Measurements from ENCODE around the gene CHN2.

CHN2 gene

GRCh38 chr7:29265208-29265923 lies 70.8 kb downstream of the CHN2 start:
- Histone ChIP-seq H3K4me1 (ENCODE audit: control insufficient read depth in 5 of 5, insufficient read depth in 5 of 5, low read length in 5 of 5) (peaks cover 0 to 13% (median 4%) of the 10 kb centered on the region in 5 donors), H3K27me3 (ENCODE audit: control insufficient read depth in 5 of 5, insufficient read depth in 4 of 5, low read length in 5 of 5) (no peaks in the 10 kb centered on the region), H3K4me3 (ENCODE audit: low read depth in 1 of 5, low read length in 5 of 5) (no peak overlapping the region), H3K9ac (ENCODE audit: low read length in 5 of 5) (no peak overlapping the region), H3K36me3 (ENCODE audit: control insufficient read depth in 5 of 5, insufficient read depth in 5 of 5, low read length in 5 of 5) (no peaks in the 10 kb centered on the region), H3K9me3 (ENCODE audit: control insufficient read depth in 5 of 5, low read length in 5 of 5) (no peaks in the 10 kb centered on the region), H3K27ac (ENCODE audit: low read depth, low read length) (no peak overlapping the region)

GRCh38 chr7:29269935-29270334 lies 75.4 kb downstream of the CHN2 start:
- Histone ChIP-seq H3K4me1 (ENCODE audit: control insufficient read depth in 5 of 5, insufficient read depth in 5 of 5, low read length in 5 of 5) (peaks cover 0 to 13% (median 4%) of the 10 kb centered on the region in 5 donors), H3K9me3 (ENCODE audit: control insufficient read depth in 5 of 5, low read length in 5 of 5) (no peaks in the 10 kb centered on the region), H3K36me3 (ENCODE audit: control insufficient read depth in 5 of 5, insufficient read depth in 5 of 5, low read length in 5 of 5) (no peaks in the 10 kb centered on the region), H3K27me3 (ENCODE audit: control insufficient read depth in 5 of 5, insufficient read depth in 4 of 5, low read length in 5 of 5) (no peaks in the 10 kb centered on the region), H3K4me3 (ENCODE audit: low read depth in 1 of 5, low read length in 5 of 5) (no peak overlapping the region), H3K27ac (ENCODE audit: low read depth, low read length) (no peak overlapping the region), H3K9ac (ENCODE audit: low read length in 5 of 5) (no peak overlapping the region)

- no peak overlapping the region for H3K9ac ChIP-seq (ENCODE audit: low read length in 5 of 5)
- H3K9me3 ChIP-seq (ENCODE audit: control insufficient read depth in 5 of 5, low read length in 5 of 5), result no peaks in the 10 kb centered on the region
- no peaks in the 10 kb centered on the region for H3K36me3 ChIP-seq (ENCODE audit: control insufficient read depth in 5 of 5, insufficient read depth in 5 of 5, low read length in 5 of 5)
- H3K27me3 ChIP-seq (ENCODE audit: control insufficient read depth in 5 of 5, insufficient read depth in 4 of 5, low read length in 5 of 5), result no peaks in the 10 kb centered on the region
- peaks cover 0 to 7% (median 0%) of the 10 kb centered on the region in 5 donors for H3K4me1 ChIP-seq (ENCODE audit: control insufficient read depth in 5 of 5, insufficient read depth in 5 of 5, low read length in 5 of 5)
- H3K4me3 ChIP-seq (ENCODE audit: low read depth in 1 of 5, low read length in 5 of 5), result no peak overlapping the region
- H3K27ac ChIP-seq (ENCODE audit: low read depth, low read length), result no peak overlapping the region
These were observed 76.2 kb downstream of the CHN2 start for GRCh38 chr7:29270594-29271318.

GRCh38 chr7:29271319-29271658 lies 76.7 kb downstream of the CHN2 start:
- Histone ChIP-seq H3K27me3 (ENCODE audit: control insufficient read depth in 5 of 5, insufficient read depth in 4 of 5, low read length in 5 of 5) (no peaks in the 10 kb centered on the region), H3K4me1 (ENCODE audit: control insufficient read depth in 5 of 5, insufficient read depth in 5 of 5, low read length in 5 of 5) (peaks cover 0 to 7% (median 0%) of the 10 kb centered on the region in 5 donors), H3K36me3 (ENCODE audit: control insufficient read depth in 5 of 5, insufficient read depth in 5 of 5, low read length in 5 of 5) (no peaks in the 10 kb centered on the region), H3K4me3 (ENCODE audit: low read depth in 1 of 5, low read length in 5 of 5) (no peak overlapping the region), H3K27ac (ENCODE audit: low read depth, low read length) (no peak overlapping the region), H3K9me3 (ENCODE audit: control insufficient read depth in 5 of 5, low read length in 5 of 5) (no peaks in the 10 kb centered on the region), H3K9ac (ENCODE audit: low read length in 5 of 5) (no peak overlapping the region)

GRCh38 chr7:29272057-29272456 lies 77.5 kb downstream of the CHN2 start:
- no peak overlapping the region for H3K4me3 ChIP-seq (ENCODE audit: low read depth in 1 of 5, low read length in 5 of 5)
- H3K4me1 ChIP-seq (ENCODE audit: control insufficient read depth in 5 of 5, insufficient read depth in 5 of 5, low read length in 5 of 5), result peaks cover 0 to 7% (median 0%) of the 10 kb centered on the region in 5 donors
- H3K27ac ChIP-seq (ENCODE audit: low read depth, low read length), result no peak overlapping the region
- no peaks in the 10 kb centered on the region for H3K27me3 ChIP-seq (ENCODE audit: control insufficient read depth in 5 of 5, insufficient read depth in 4 of 5, low read length in 5 of 5)
- H3K9me3 ChIP-seq (ENCODE audit: control insufficient read depth in 5 of 5, low read length in 5 of 5), result no peaks in the 10 kb centered on the region
- H3K36me3 ChIP-seq (ENCODE audit: control insufficient read depth in 5 of 5, insufficient read depth in 5 of 5, low read length in 5 of 5), result no peaks in the 10 kb centered on the region
- no peak overlapping the region for H3K9ac ChIP-seq (ENCODE audit: low read length in 5 of 5)

GRCh38 chr7:29274146-29275017 lies 79.8 kb downstream of the CHN2 start:
- H3K4me3 ChIP-seq (ENCODE audit: low read depth in 1 of 5, low read length in 5 of 5), result no peak overlapping the region
- no peaks in the 10 kb centered on the region for H3K36me3 ChIP-seq (ENCODE audit: control insufficient read depth in 5 of 5, insufficient read depth in 5 of 5, low read length in 5 of 5)
- no peaks in the 10 kb centered on the region for H3K9me3 ChIP-seq (ENCODE audit: control insufficient read depth in 5 of 5, low read length in 5 of 5)
- H3K4me1 ChIP-seq (ENCODE audit: control insufficient read depth in 5 of 5, insufficient read depth in 5 of 5, low read length in 5 of 5), result peaks cover 0 to 7% (median 0%) of the 10 kb centered on the region in 5 donors
- no peak overlapping the region for H3K27ac ChIP-seq (ENCODE audit: low read depth, low read length)
- no peak overlapping the region for H3K9ac ChIP-seq (ENCODE audit: low read length in 5 of 5)
- H3K27me3 ChIP-seq (ENCODE audit: control insufficient read depth in 5 of 5, insufficient read depth in 4 of 5, low read length in 5 of 5), result peaks cover 0 to 2% (median 0%) of the 10 kb centered on the region in 5 donors

GRCh38 chr7:29275018-29275318 lies 80.4 kb downstream of the CHN2 start:
- Histone ChIP-seq H3K4me3 (ENCODE audit: low read depth in 1 of 5, low read length in 5 of 5) (no peak overlapping the region), H3K9me3 (ENCODE audit: control insufficient read depth in 5 of 5, low read length in 5 of 5) (no peaks in the 10 kb centered on the region), H3K27ac (ENCODE audit: low read depth, low read length) (no peak overlapping the region), H3K4me1 (ENCODE audit: control insufficient read depth in 5 of 5, insufficient read depth in 5 of 5, low read length in 5 of 5) (peaks cover 0 to 7% (median 0%) of the 10 kb centered on the region in 5 donors), H3K9ac (ENCODE audit: low read length in 5 of 5) (no peak overlapping the region), H3K36me3 (ENCODE audit: control insufficient read depth in 5 of 5, insufficient read depth in 5 of 5, low read length in 5 of 5) (no peaks in the 10 kb centered on the region), H3K27me3 (ENCODE audit: control insufficient read depth in 5 of 5, insufficient read depth in 4 of 5, low read length in 5 of 5) (peaks cover 0 to 2% (median 0%) of the 10 kb centered on the region in 5 donors)

- Histone ChIP-seq H3K4me3 (ENCODE audit: low read depth in 1 of 5, low read length in 5 of 5) (no peak overlapping the region), H3K9ac (ENCODE audit: low read length in 5 of 5) (no peak overlapping the region), H3K27ac (ENCODE audit: low read depth, low read length) (no peak overlapping the region), H3K27me3 (ENCODE audit: control insufficient read depth in 5 of 5, insufficient read depth in 4 of 5, low read length in 5 of 5) (peaks cover 0 to 2% (median 0%) of the 10 kb centered on the region in 5 donors), H3K4me1 (ENCODE audit: control insufficient read depth in 5 of 5, insufficient read depth in 5 of 5, low read length in 5 of 5) (peaks cover 0 to 7% (median 0%) of the 10 kb centered on the region in 5 donors), H3K9me3 (ENCODE audit: control insufficient read depth in 5 of 5, low read length in 5 of 5) (no peaks in the 10 kb centered on the region), H3K36me3 (ENCODE audit: control insufficient read depth in 5 of 5, insufficient read depth in 5 of 5, low read length in 5 of 5) (no peaks in the 10 kb centered on the region)
These were observed 80.9 kb downstream of the CHN2 start for GRCh38 chr7:29275493-29275892.

GRCh38 chr7:29276199-29276598 lies 81.6 kb downstream of the CHN2 start:
- H3K9ac ChIP-seq (ENCODE audit: low read length in 5 of 5), result no peak overlapping the region
- H3K27ac ChIP-seq (ENCODE audit: low read depth, low read length), result no peak overlapping the region

GRCh38 chr7:29276806-29277205 lies 82.2 kb downstream of the CHN2 start:
- Histone ChIP-seq H3K4me3 (ENCODE audit: low read depth in 1 of 5, low read length in 5 of 5) (no peak overlapping the region), H3K36me3 (ENCODE audit: control insufficient read depth in 5 of 5, insufficient read depth in 5 of 5, low read length in 5 of 5) (no peaks in the 10 kb centered on the region), H3K9me3 (ENCODE audit: control insufficient read depth in 5 of 5, low read length in 5 of 5) (no peaks in the 10 kb centered on the region), H3K27ac (ENCODE audit: low read depth, low read length) (no peak overlapping the region), H3K4me1 (ENCODE audit: control insufficient read depth in 5 of 5, insufficient read depth in 5 of 5, low read length in 5 of 5) (peaks cover 0 to 7% (median 0%) of the 10 kb centered on the region in 5 donors), H3K27me3 (ENCODE audit: control insufficient read depth in 5 of 5, insufficient read depth in 4 of 5, low read length in 5 of 5) (peaks cover 0 to 2% (median 0%) of the 10 kb centered on the region in 5 donors), H3K9ac (ENCODE audit: low read length in 5 of 5) (no peak overlapping the region)

More at GRCh38 chr7:29276199-29276598, 81.6 kb downstream of the CHN2 start:
- Histone ChIP-seq H3K27me3 (ENCODE audit: control insufficient read depth in 5 of 5, insufficient read depth in 4 of 5, low read length in 5 of 5) (peaks cover 0 to 2% (median 0%) of the 10 kb centered on the region in 5 donors), H3K4me3 (ENCODE audit: low read depth in 1 of 5, low read length in 5 of 5) (no peak overlapping the region), H3K9me3 (ENCODE audit: control insufficient read depth in 5 of 5, low read length in 5 of 5) (no peaks in the 10 kb centered on the region), H3K4me1 (ENCODE audit: control insufficient read depth in 5 of 5, insufficient read depth in 5 of 5, low read length in 5 of 5) (peaks cover 0 to 7% (median 0%) of the 10 kb centered on the region in 5 donors), H3K36me3 (ENCODE audit: control insufficient read depth in 5 of 5, insufficient read depth in 5 of 5, low read length in 5 of 5) (no peaks in the 10 kb centered on the region)
